ENCODE results near the gene KIF6.

DNA sequence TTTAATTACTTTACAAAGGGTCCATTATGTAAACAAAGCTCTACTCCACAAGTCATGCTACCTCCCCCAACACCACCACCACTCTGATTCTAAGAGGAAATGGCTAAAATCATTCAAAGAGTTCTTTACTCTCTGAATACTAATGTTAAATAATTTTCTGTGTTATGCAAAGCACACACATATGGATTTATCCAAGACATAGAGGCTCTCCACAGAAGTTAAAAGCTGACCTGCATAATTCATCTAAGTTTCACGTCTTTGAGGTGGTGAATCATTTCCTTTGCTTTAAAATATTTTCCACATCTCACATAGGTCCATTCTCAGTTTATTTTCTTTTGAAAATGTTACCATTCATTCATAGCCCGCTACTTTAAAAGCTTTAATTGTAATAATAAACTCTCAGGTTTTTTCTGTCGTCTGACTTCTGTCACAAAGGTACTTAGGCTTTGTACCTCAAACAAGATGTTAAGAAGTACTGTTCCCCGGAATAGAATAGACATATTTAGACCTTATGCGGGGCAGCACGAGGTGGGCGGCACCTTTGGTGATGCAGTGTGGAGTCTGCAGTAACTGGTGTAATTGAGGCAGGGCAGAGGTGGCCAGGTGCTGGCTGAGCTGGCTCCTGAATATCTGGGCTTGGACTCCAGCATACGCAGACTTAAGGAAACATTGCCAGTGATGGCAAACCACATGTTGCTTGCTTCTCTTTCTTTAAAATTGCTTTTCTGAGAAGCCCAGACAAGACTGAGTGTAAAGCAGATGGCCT lies 55.8 kb downstream of the KIF6 start:
- TF ChIP-seq EZH2 (IDR thresholded peaks at IDR 0.05; ENCODE audit: borderline replicate concordance, low read length): no peak
- TF ChIP-seq, protein P1, sequence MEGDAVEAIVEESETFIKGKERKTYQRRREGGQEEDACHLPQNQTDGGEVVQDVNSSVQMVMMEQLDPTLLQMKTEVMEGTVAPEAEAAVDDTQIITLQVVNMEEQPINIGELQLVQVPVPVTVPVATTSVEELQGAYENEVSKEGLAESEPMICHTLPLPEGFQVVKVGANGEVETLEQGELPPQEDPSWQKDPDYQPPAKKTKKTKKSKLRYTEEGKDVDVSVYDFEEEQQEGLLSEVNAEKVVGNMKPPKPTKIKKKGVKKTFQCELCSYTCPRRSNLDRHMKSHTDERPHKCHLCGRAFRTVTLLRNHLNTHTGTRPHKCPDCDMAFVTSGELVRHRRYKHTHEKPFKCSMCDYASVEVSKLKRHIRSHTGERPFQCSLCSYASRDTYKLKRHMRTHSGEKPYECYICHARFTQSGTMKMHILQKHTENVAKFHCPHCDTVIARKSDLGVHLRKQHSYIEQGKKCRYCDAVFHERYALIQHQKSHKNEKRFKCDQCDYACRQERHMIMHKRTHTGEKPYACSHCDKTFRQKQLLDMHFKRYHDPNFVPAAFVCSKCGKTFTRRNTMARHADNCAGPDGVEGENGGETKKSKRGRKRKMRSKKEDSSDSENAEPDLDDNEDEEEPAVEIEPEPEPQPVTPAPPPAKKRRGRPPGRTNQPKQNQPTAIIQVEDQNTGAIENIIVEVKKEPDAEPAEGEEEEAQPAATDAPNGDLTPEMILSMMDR (IDR thresholded peaks at IDR 0.05; ENCODE audit: low read length): no peak

Measured in OCI-LY1 (cell line).